ENCODE results near the gene TMEM174.

TMEM174 gene

GRCh38 chr5:73154208-73155006 lies 18.6 kb upstream of the TMEM174 start:
- no peak for DNase-seq

DNA sequence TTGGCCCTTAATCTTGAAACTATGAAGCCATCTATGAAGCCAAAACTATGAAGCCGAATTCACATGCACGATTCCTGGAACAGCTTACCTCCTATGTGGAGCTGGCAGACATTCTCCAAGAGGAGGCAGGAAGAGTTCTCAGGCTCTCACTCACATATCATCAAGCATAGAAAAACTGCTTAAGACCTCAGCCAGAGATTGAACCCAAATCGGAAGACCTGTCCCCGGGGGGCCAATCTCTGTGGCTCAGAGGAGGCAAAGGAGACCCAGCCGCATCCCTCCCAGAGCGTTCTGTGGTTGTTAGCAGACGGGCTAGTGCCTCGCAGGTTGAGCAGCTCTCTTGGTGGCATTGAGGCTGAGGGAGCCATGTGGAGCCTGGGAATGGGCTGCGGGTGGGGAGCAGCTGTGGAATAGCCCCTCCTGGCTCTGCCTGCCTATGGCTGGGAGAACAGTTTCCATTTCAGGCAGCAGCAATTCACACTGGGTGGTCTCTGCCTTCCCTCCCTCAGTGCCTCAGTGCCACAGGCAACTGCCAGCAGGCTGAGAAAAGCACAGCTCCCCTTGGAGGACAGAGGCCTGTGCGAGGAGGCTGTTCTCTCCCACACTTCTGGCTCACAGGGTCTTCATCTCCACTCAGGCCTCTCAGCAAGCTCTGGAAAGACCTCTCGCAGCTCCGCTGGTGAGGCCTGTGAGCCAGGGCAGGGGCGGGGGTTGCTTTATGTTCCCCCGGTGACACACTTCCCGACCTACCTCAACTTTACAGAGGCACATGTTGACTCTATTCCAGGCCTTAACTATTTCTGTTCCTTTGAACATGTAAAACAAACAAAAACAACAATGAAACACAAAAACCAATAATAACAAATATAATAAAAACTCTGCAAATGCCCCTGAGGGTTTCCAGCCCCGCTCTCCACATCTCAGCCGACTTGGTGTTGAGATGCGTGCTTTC lies 17.4 kb upstream of the TMEM174 start:
- peak; percentile 61 for DNase-seq

DNA sequence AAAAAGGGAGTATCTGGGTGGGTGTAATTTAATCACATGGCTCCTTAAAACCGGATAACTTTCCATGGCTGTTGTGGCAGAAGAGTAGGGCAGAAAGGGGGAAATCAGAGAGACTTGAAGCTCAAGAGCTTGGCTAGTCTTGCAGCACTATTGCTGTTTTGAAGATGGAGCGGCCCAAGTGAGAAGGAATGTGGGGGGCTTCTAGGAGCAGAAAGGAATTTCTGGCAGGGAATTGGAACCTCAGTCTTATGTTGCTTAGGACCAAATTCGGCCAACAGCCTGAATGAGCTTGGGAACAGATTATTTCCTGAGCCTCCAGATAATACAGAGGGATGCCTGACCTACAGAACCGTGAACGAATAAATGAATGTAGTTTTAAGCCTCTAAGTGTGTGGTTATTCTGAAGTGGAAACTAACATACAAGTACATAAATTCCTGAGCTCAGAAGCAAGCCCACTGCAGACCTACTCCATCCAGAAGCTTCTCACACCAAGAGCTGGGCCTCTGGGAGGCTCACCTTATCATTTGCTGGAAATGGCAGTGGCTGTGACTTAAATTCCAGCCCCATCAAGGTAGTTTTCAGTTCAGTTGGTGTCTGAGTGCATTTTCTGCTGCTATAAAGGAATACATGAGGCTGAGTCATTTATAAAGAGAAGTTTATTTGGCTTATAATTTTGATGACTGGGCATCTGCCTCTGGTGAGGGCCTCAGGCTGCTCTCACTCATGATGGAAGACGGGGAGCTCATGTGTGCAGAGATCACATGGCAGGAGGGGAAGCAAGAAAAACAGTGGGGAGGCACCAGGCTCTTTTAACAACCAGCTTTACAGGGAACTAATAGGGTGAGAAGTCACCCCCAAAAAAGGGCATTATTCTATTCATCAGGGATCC lies 15.3 kb upstream of the TMEM174 start:
- peak; percentile 28 for DNase-seq

DNA sequence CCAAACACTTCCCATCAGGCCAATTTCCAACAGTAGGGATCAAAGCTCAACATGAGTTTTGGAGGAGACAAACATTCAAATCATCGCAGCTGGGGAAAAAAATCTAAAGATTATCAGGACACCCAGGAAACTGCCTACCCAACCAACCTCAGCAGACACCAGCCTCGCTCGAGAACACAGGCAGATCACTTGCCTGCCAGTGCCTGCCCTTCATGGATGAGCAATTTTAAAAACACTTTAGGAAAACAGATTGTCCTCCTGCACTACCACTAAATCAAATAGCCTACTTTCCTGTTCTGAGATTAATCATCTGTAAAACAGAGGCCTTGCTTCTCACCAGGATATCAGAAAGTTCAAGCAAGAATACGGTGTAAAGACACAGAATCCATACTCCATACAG lies 14.7 kb upstream of the TMEM174 start:
- no peak for DNase-seq

DNA sequence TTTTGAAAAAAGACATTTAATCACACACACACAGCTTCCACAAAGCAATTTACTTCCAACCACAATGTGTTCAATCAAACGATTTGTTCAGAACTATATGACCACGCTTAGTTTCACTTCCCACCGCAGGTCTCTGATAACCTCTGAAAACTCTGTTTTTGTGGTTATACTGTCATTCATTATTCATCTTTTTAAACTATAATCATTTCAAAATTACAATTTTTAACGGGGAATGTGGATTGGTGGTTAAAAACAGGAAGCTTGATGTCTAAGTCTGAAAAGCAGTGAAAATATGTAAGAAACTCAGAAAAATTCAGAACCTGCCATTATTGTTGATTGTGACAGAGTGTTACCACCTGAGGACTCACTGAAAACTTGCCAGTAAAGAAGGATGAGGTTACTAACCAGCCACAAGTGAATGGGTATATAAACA lies 12.7 kb upstream of the TMEM174 start:
- DNase-seq = no peak

DNA sequence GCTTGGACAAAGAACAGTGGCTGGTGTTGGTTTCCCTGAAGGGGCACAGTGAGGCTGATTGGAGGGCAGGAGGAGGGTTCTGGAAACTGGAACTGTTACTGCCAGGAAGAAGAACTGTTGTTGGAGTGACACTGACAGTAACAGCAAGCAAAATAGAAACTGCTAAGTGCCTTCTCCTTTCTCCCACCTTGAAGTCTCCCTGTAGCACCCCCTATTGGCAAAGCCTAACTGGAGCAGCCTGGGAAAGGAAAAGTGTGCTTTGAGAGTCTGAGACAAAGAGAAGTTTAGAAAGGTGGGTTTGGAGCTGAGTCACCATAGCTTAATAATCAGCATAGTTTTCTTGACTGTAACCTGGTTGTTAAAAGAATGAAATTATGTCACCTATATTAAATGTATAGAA lies 2.5 kb upstream of the TMEM174 start:
- DNase-seq = no peak

DNA sequence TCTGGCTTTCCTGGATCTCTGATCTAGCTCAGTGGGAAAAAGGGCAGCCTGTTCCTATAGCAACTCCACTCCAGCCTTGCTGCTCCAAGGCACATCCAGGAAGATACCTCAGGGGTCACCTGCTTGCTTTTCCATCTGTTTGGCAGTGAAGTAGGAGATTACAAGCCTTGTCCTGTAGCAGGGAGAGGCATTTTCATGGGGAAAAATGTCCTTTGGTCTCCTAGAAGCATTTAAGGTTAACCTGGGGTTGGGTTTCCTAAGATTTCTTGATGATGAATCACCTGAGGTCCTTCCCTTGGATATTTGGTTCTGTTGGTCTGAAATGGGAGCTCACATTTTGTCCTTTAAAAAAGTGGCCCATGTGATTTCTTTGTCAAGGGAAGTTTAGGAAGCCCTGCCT lies 1.5 kb upstream of the TMEM174 start:
- no peak for DNase-seq

DNA sequence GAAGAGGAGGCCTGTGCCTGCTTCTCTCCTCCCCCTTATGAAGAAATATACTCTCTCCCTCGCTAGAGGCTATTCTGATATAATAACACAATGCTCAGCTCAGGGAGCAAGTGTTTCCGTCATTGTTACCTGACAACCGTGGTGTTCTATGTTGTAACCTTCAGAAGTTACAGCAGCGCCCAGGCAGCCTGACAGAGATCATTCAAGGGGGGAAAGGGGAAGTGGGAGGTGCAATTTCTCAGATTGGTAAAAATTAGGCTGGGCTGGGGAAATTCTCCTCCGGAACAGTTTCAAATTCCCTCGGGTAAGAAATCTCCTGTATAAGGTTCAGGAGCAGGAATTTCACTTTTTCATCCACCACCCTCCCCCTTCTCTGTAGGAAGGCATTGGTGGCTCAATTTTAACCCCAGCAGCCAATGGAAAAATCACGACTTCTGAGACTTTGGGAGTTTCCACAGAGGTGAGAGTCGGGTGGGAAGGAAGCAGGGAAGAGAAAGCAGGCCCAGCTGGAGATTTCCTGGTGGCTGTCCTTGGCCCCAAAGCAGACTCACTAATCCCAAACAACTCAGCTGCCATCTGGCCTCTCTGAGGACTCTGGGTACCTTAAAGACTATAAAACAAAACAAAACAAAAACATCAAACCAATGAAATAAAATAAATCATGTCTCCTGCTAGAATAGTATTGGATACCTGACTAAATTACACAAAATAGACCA lies 1.3 kb downstream of the TMEM174 start:
- no peak for DNase-seq

- no peak for DNase-seq
Observed at GRCh38 chr5:73176250-73176649, 3.3 kb downstream of the TMEM174 start.

DNA sequence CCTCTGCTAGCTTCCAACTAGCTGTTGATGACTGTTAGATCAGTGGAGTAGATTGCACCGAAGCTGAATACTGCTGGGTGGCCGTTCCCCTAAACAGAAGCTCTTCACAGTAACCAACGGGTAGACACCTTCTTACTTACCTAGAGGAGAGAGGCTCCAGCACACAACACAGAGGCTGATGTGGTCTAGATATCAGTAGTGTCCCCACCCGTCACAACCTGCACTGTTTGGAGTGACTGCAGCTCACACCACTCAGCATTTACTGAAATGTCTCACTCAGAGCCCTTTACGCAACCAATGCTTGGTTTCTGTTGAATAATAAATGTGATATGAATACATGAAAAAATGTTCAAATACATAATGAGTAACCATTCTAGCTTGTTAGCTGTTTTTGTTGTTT lies 5.3 kb downstream of the TMEM174 start:
- DNase-seq = no peak

- DNase-seq = no peak
Observed at GRCh38 chr5:73179730-73180129, 6.7 kb downstream of the TMEM174 start.

- DNase-seq = peak; percentile 63
Observed at GRCh38 chr5:73180566-73180965, 7.6 kb downstream of the TMEM174 start.

- peak; percentile 59 for DNase-seq
Observed at GRCh38 chr5:73182307-73182706, 9.3 kb downstream of the TMEM174 start.

DNA sequence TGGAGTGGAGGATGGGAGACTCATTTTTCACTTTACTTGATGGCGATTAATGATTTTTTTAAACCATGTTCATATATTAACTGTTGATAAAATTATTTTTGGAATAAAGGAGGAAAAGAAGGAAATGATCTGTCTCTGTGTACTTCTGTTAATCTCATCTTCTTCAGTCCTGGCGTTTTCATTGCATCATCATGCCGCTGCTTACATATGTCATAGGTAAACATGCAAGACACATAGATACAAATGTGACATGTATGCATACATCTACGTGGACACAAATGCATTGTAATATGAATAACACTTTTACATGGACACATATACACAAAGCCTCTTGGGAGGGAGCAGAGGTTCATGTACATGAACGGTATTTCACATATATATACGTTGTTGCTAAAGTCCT lies 10.0 kb downstream of the TMEM174 start:
- no peak for DNase-seq

GRCh38 chr5:73183481-73183891 lies 10.5 kb downstream of the TMEM174 start:
- no peak for DNase-seq

DNA sequence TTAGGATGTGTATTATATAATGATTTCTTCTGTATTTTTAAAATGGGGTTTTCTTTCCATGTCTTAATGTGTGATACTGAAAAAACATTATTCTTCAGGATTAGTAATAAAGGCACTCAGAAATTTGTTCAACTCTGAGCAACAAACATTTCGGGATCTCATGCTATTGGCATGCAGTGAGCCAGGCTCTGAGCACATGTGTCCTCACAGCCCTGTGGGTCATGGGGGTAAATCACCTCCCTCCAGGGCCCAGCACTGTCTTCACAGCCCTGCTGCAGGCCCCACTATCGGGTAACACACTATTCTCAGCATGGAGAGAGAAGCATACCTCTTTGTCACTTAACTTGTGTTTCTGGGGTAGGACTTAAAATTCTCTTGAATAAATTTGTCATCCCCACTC lies 14.0 kb downstream of the TMEM174 start:
- DNase-seq = peak; percentile 50

GRCh38 chr5:73188764-73189531 lies 16.0 kb downstream of the TMEM174 start:
- peak; percentile 88 for DNase-seq

GRCh38 chr5:73189871-73190376 lies 16.9 kb downstream of the TMEM174 start:
- peak; percentile 95 for DNase-seq

DNA sequence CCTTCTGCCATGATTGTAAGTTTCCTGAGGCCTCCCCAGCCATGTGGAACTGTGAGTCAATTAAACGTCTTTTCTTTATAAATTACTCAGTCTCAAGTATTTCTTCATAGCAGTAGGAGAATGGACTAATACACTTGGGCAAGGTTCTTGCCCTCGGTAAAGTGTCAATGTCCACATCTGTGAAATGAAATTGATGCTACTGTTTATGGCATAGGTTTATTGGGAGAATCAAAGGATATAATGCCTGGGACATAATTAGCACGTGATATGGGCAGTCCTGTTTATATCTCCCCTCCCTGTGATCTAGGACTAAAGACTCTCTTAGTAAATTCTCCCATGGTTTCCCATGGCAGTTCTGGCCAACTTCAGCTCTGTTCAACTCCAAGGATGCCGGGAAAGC lies 19.4 kb downstream of the TMEM174 start:
- no peak for DNase-seq

DNA sequence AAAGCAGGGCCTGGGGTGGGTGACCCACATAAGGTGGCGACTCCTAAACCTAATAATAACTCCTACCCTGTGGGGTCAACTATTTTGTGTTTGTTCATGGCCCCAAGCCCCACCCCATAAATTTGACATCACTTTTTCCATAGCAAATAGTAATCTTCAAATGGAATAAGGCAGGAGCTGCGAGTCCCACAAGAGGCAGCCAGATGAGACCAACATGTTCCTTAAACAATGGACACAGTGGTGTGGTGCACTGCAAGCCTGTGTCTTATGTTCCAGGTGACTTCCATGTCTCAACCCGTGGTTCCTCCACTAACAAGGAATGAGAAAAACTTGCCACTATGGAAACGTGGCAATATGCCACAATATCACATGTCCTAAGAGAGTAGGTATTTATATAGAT lies 20.6 kb downstream of the TMEM174 start:
- DNase-seq = no peak

GRCh38 chr5:73196201-73196600 lies 23.2 kb downstream of the TMEM174 start:
- DNase-seq = no peak
